DLD1 (cell line): Measurements from ENCODE around the gene PIBF1.

Experiments used
- in situ Hi-C: cut with HindIII; loops from 2 replicates; pipeline ENCODE4 v1.10.0; 2017; ENCODE audit warnings: low sequenced_read_pairs

The PIBF1 gene

GRCh38 chr13:73058064-73058313, 276.1 kb downstream of the PIBF1 start:
- in situ Hi-C loops = no loop called here

GRCh38 chr13:73058432-73058735, 276.5 kb downstream of the PIBF1 start:
- in situ Hi-C loops = no loop called here

- in situ Hi-C loops = no loop called here
Observed at GRCh38 chr13:73058736-73059459, 277.0 kb downstream of the PIBF1 start, which contains the start of gene KLF5. KLF5 (plus strand) TSS chr13:73059005; CDS start chr13:73059328, 323 bp downstream.

GRCh38 chr13:73059460-73060250, 277.7 kb downstream of the PIBF1 start:
- in situ Hi-C loops = no loop called here

- in situ Hi-C loops = no loop called here
Observed at GRCh38 chr13:73060251-73061160, 278.6 kb downstream of the PIBF1 start.

- in situ Hi-C loops = no loop called here
Observed at GRCh38 chr13:73061473-73061872, 279.5 kb downstream of the PIBF1 start.

- in situ Hi-C loops = no loop called here
Observed at GRCh38 chr13:73061876-73062275, 279.9 kb downstream of the PIBF1 start.

GRCh38 chr13:73062468-73062867, 280.5 kb downstream of the PIBF1 start:
- in situ Hi-C loops = no loop called here

GRCh38 chr13:73063166-73063565, 281.2 kb downstream of the PIBF1 start:
- in situ Hi-C loops = no loop called here

- in situ Hi-C loops = no loop called here
Observed at GRCh38 chr13:73065036-73065435, 283.1 kb downstream of the PIBF1 start.

- in situ Hi-C loops = no loop called here
Observed at GRCh38 chr13:73065665-73066340, 283.9 kb downstream of the PIBF1 start.
